Measurements from ENCODE around the gene NDUFB8.
"Not testable (repeated sequence)": the region's sequence is repeated elsewhere in the genome, so short reads cannot be mapped to it uniquely, and the experiment has no call there.

The NDUFB8 gene

DNA sequence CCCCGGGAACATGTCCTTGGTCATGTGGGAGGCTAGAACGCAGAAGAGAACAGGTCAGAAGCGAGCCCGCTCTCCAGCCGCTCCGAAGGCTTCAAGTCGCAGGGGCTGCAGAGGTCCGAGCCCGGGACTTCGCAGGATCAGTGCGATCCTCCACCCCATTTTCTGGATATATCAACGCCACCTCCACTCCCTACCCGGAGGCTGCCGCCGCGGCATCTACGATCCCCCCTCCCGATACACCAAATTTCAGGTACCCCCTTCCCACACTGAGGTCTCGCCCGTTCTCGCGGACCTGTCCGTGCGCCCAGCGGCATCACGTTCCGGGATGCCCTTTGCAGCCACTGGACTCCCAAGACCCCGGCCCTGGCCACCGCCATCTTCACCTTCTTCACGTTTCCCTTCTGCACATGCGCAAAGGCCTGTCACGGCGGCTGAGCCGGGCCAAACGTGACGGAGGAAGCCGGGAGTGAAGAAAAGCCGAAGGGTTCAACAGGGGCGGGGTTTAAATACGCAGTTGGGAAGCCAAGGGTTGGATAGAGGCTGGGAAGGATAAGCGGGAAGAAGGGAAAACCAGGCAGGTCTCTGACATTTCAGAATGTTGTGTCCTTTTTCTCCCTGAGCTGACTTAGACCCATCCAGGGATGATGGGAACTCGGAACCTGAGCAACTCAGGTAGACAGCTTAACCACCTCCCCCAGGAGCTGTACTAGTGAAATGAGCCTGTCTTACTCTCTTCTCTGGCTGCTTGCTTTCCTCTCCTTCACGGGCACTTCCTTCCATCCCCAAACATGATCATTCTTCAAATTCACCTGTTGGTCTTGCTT lies at the start of gene NDUFB8:
NDUFB8 (minus strand) TSS at position 397 of the 824 bp plus-strand sequence; CDS start at position 377, 20 bp downstream.
- peak; percentile 74 to 81 (median 80) for DNase-seq

DNA sequence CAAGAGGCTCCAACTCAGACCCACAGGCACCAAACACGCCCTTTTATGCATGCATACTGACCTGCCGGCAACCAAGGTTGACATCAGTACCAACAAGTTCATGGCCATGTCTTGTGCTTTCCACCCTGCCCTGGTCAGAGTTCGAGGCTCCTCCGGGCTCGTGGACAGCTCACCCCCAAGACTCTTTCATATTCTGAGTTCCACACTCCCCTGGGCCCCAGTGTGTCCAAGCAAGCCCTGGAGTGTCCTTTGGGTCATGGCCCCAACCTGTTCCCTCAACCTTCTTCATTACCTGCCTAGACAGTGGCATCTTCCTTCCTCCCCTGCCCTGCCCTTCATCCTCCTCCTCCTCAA lies 46.6 kb upstream of the NDUFB8 start:
- DNase-seq, result no peak

DNA sequence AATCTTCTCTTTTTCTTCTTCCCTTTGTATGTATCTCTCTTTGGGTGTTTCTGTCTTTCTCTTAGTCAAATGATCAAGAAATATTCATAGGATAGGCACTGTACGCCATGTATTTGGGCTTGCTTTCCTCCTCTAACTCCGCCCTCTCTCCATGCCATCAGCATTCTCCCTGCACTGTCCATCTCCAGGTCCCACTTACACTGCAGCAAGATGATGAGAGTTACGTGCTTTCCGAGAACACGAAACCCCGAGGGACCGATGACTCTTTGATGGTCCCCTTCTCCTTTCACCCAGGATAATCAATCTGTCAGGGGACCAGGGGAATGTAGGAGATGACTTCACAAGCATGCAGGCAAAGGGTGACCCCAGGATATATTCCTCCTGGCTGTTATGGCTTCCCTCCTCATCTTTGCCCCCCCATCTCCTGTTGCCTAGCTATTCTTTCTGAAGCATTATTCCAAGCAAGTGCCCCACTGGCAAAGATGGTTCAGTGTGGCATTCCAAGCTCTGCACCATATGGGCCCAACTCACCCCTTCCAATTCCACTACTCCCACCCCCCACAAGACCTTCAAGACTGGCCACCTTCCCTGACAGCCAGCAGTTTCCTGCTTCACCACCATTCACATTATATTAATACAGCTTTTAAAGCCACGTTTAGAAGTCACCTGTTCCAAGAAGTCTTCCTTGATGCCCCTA lies 46.1 kb upstream of the NDUFB8 start:
- DNase-seq, result no peak

DNA sequence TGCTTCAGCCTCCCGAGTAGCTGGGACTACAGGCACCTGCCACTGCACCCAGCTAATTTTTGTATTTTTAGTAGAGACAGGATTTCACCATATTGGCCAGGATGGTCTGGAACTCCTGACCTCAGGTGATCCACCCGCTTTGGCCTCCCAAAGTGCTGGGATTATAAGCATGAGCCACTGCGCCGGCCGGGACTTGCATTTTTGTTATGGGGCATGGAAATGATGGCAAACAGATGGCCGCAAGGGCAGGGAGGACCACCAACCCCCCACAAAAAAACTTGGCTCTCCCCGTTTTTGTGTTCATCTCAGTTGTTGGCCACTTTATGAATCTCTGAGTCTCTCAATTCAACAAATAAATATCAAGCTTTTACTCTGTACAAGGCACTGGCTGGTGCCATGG lies 45.5 kb upstream of the NDUFB8 start:
- not testable (repeated sequence) for DNase-seq

DNA sequence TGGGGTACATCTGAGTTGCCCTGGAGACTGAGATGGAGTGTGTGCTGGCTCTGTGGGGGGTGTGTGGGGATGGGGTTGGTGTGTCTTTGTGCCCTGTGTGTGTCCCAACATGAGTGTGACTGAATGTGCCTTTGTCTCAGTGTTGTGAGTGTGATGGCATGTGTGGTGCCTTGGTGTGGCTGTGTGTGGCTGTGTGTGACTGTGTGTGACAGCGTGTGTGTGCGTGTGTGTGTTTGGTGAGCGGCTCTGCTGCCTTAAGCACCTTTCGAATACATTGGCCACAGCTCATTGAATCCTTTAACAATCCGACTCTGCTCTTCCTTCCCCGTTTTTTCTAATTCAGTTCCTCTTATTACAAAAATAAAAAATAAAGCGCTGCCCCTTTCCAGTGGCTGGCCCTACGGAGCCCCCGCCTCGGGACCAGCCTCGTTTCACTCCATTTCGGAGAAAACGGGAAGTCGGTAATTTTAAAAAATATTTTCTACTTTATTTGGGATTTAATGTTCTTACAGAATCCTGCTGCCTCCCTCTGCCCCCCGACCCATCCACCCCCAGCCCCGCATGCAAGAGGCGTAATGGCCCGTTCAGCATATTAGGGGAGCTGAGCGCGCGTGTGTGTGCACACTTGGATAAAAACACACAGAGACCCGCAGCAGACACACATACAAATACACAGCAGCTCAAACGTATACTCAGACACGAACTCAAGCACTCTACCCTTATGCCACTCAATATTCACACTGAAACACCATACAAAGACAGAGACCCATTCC lies 41.6 kb upstream of the NDUFB8 start:
- no peak for DNase-seq

DNA sequence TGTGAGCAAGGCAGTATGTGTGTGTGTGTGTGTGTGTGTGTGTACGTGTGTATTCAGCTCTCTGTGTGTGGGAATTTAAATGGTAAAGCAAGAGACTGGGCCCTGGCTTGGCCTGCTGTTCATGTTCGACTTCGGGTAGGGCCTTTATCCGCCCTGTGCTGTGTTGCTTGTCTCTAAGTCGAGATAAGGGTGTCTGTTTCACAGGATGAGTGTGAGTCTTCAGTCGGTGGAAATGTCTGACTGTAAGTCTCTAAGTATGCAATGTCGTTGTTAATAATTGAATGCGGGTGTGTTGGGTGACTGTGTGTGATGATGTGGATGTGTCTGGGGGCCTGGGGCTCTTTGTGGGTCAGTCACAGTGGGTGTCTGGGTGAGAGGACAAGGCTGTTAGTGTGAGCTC lies 40.8 kb upstream of the NDUFB8 start:
- no peak for DNase-seq

DNA sequence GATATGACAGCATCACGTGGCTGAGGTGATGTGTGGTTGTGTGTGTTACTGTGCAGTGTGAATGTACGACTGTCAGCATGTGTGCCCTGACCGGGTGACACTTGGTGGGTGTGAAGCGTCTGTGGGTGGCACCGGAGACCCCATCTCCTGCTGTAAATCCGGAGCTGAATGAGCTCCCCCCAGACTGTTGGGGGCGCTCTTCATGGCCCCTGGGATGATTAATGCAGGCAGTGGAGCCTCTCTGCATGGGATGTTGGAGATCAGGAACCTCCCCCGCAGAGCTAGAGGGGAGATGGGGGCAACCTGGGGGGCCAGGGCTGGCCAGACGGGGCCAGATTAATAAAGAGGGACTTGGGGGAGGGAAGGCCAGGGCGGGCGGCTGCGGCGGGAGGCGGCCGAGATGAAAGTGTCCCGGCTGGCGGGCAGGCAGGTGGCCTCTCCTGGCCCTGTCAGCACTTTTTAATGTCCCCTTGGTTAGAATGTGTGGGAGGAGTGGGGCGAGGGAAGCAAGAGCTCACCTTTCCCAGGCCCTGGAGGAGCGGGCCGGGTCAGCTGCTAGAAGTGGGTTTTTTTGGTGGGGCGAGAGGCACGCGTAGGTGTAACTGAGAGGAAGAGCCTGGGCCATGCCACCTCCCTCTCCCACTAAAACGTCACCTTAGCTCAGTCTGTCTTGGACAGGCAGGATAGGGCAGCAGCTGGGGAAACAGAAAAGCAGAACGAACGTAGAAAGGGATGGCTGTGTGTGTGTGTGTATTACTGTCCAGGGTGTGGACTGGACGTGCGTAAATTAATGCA lies 40.2 kb upstream of the NDUFB8 start:
- DNase-seq, result no peak

DNA sequence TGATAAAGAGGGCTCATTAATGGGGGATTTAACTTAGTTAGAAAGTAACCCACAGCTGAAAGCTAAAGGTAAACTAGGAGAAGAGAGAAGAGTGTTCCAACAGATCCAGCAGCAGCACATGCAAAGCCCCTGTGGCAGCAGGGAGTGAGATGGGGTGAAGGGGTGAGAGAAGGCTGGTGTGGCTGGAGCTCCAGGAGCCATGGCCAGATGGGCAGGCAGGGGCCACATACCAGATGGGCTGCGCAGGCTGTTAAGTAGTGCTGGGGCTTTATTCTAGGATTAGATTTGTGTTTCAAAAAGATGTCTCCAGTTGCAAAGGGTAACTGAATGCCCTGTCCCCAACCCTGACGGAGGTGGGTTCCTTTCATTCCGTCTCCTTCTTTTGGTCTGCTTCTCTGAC lies 39.2 kb upstream of the NDUFB8 start:
- DNase-seq, result no peak

DNA sequence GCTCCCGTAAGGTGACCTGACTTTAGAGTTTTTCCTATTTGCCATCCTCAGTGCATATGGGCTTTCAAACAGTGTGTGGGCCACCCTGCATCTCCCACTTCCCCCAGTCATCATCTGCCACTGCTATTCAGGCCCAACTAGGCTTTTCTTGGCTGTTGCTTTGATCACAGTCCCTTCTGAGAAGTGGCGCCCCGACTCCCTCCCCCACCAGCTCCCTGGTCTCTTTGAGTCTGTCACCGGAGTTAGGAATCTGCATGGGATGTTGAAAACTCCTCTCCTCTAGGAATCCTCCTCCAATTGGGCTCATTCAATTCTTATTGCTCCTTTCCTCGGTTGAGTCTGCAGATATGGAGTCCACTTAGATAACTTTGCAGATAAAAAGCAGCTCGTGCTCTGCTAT lies 38.2 kb upstream of the NDUFB8 start:
- no peak for DNase-seq

DNA sequence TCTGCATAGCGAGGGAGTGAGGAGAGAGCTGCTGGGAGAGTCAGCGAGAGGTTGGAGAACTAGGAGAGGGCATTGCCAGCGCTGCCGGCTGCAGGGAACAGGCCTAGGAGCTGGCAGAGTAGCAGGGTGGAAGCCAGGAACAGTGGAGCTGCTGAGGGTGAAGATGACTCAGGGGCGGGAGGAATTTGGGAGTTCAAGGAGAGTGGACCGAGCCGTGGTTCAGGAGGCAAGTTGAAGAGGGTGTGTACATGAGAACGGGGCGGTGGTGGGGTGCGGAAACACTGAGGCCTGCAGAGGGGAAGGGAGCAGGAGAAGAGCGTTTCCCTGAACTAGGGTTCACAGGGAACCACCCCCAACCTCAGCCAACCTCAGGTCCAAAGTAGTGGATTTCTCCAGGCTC lies 37.6 kb upstream of the NDUFB8 start:
- DNase-seq, result no peak

DNA sequence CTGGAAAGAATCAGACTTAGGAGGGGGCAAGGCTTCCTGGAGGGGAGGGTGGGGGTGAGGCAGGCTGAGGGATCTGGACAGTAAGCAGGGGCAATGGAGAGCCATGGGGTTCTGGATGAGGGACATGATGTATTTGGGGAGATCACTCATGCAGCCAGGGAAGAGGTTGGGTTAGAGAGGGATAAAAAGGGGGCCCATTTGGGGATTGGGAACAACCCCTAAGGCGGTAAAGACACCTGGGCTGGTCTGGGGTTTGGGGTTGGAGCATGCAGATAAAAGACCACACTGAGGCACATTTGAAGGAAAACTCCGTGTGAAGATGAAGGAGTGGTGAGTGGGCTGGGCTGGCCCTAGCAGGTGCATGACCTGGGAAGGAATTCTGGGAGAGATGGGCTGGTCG lies 36.9 kb upstream of the NDUFB8 start:
- no peak for DNase-seq

DNA sequence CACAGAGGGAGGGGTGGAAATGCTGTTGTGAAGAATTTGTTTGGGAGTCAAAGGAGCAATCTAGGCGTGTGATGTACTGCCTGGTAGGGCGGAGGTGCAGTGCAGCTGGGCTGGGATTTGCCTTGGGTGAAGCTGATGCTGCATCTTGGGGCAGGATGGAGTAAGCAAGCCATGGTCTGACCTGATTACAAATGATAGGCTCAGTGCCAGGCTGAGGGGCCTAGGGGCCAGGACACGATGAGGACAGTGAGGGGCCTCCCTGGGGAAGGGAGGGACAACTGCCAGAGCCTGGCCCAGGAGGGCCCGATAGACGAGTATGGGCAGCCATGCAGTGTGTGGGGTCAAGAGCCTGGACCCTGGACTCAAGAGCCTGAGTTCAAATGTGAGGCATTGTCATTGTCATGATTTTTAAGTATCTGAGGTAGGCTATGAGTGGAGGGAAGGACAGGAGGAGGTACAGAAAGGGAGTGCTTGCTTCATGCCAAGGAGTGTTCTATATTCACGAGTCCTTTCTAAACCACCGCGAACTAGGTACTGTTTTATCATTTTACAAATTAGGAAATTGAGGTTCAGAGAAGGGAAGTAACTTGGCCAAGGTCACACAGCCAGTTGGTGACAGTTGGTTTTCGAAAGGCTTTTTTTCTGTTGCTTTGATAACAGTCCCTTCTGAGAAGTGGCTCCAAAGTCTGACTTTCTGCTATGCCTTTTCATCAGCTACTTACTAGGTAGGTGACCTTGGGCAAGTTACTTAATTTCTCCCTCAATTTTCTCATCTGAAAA lies 35.7 kb upstream of the NDUFB8 start:
- DNase-seq, result no peak

DNA sequence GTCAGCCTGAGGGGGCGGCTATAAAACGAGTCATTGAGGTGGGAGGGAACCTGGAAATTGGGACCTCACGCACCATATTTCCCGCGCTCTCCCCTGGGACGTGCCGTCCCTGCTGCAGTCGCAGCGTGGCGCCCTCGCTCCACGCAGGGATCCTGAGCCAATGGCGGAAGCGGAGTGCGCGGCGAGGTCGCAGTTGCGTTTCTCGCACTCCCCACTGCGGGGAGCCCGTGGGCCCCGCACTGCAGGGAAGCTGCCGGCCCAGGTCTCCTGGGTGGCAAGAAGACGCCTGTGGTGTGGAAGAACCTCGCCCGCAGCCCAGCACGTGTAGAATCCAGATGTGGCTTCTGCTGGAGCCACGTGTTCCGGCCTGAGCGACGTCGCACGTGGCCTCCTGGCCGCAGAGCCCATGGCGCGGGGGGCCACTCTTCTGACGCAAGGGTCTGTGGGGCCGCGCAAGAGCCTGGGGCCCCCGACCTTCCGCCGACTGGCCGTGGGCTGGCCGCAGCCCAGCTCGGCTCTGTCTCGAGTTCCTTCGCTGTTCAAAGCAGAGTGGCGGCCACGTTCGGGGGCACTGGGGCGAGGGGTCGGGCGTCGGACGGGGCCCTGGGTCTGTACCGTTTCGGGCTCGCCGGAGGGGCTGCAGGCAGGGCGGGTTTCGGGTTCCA lies 32.5 kb upstream of the NDUFB8 start:
- DNase-seq, result peak; percentile 36 to 55 (median 49)

DNA sequence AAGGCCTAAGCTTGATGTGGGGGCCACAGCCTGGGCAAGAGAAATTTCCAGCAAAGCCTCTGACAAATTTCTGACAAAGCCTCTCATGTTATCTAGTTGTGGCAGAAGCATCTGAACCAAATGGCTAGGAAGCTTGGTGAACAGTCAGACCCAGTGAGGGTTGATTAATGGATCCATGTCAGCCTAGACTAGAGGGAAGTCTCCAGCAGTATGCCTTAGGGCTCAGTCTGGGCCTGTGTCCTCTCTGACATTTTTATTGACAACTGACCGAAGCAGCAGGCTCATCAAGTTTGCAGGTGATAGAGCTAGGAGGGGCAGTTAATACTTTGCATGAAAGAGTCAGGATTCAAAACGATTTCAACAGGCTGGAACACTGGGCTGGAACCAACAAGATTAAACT lies 31.3 kb upstream of the NDUFB8 start:
- DNase-seq, result no peak

DNA sequence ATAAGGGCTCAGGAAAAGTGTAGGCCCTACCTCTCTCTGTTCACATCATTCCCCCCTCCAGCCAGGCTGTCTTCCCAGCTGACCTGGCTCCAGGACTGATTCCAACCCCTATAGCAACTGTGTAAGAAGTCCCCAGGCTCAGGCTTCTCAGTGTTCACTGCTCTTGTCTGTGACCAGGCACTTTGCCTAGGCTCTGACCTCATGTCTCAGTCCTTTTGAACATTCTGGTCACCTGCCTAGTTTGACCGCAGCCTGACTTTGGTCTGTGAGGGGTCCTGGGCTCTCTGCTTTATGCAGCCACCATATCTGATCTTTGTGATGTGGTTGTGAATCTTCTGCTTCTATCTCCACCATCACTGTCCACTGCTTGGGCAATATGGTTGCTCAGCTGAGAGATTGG lies 30.6 kb upstream of the NDUFB8 start:
- DNase-seq, result no peak

DNA sequence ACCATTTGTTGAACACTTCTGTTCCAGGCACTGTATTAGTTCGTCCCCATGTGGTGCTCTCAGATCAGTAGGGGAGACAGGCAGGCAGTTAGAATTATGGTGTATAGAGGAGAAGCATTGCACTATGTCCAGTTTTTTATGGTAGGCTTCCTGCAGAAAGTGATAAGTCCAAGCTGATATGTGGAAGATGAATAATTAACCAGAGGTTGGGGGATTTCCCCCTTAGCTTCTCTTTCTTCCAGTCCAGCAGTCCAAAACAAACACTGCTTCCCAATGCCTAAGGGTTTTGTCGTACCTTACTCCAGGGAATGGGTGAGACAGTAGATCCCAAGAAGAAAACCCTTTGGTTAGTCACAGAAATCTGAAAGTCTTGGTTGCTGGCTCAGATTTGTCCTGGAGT lies 25.2 kb upstream of the NDUFB8 start:
- no peak for DNase-seq

DNA sequence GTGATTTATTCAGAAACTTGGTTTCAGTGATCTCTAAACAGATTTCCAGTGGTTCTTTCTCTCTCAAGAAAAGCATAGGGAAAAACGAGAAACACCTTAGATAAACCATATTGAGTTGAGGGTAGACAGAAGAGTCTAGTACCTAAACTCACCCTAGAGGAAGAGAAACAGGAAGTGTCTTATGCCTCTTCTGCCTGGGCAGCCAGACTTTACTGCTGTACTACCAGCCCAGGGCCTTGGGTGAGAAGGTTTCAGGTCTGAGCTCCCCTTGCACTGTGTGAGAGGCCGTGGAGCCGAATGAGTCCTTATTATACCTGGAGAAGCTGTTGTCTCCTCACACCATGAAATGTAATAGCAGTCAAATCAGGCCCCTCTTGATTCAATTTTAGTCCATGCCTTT lies 24.3 kb upstream of the NDUFB8 start:
- no peak for DNase-seq

DNA sequence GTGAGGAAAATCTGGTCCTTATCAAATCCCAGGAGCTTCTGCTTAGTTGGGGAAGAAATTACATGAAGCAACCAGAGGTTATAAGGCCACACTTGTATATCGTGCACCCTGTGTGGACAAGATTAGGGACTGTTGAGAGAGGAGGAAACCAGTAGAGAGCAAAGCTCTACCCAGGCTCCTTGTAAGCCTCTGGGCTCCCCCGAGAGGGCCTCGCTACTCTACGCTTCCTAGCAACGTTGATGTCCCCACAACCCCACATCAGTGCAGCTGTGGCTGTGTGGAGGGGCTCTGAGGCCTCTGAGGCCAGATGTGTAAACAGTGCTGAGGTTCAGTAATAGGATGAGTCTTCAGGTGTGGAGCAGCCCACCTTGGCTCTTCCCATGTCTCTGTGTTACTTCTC lies 22.1 kb upstream of the NDUFB8 start:
- DNase-seq, result no peak

DNA sequence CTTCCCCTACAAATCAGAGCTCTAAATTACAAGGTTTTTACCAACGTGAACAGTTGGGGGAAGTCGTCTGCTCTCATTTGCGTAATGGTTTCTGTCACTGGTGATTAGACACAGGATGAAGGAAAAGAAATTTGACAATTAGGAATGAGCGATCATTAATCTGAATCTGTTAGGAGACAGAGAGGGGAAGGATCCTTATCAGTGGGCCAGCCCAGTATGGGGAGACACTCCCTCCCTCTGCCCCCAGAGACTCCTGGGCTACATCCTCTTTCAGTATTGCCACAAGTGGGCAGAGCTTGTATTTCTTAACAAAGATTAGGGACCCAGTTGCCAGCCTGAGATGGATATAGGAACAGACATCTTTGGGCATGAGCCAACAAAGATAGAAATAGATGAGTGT lies 21.5 kb upstream of the NDUFB8 start:
- DNase-seq, result no peak

DNA sequence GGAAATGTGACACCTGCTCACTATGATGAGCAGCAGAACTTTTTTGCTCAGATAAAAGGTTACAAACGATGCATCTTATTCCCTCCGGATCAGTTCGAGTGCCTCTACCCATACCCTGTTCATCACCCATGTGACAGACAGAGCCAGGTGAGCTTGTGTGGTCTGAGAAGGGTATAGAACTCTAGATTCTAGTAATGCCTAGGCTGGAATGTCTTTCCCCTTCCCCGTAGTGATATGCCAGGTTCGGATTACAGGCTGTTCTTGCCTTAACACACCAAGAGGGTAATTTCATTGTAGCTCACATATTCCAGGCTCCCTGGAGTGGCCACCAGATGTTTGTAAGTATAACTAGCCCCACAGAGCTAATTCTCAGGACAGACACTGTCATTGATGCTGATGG lies 15.3 kb upstream of the NDUFB8 start:
- no peak for DNase-seq

DNA sequence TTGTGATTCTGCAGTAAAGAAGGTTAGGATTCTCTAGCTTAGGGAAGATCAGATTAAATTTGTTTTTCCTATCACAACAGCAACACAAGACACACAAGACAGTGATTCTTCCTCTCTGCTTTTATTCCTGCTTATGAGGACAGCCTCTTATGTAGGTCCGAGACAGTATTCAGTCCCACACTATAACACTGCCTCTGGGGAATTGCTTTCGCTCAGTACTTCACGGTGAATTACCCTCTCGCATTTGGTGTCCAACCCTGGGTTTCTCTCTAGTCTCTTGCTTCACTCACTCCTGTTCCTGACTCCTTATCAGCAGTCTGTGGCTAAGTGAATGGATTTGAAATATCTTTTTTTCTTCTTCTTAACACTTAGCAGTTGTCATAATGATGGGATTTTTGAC lies 7.8 kb upstream of the NDUFB8 start:
- DNase-seq, result no peak
